CD14-positive monocyte (primary cell): ENCODE data around the gene LIMS2. TPM values are rescaled to one million over a fixed set of nuclear protein-coding genes. Genes with fewer than 3 reads are reported as not detected.

ENCODE experiments used
- DNase-seq, 3 donors: peaks; one replicate each; pipeline ENCODE4 v3.0.0-alpha.2; 2011 to 2022
- H2AFZ ChIP-seq: 2 replicates; pipeline ENCODE4 v1.6.0; 2012; ENCODE audit warnings: mild to moderate bottlenecking, low read depth, low read length, inconsistent platforms; ENCODE audit not compliant: insufficient read depth, poor library complexity, severe bottlenecking
- H3K27ac ChIP-seq, 2 donors: 1 replicate in 1 of 2; 2 replicates in 1 of 2; pipeline ENCODE4 v1.5.1; 2012 to 2013; ENCODE audit warnings: low read length in 2 of 2, control low read depth in 1 of 2, inconsistent platforms in 1 of 2, low read depth in 1 of 2, mild to moderate bottlenecking in 1 of 2
- H3K27me3 ChIP-seq, 2 donors: one replicate each; pipeline versions ENCODE4 v1.6.0 to v1.6.1; 2011 to 2013; ENCODE audit warnings: low read length in 2 of 2; ENCODE audit not compliant: control insufficient read depth in 2 of 2, insufficient read depth in 2 of 2
- H3K36me3 ChIP-seq, 2 donors: replicated peaks in 1 of 2; 1 replicate in 1 of 2; 2 replicates in 1 of 2; pipeline versions ENCODE4 v1.5.1 to v1.6.1; 2012 to 2013; ENCODE audit warnings: low read length in 2 of 2, control low read depth in 1 of 2, inconsistent platforms in 1 of 2, mild to moderate bottlenecking in 1 of 2; ENCODE audit not compliant: insufficient read depth in 2 of 2, control insufficient read depth in 1 of 2
- H3K4me1 ChIP-seq, 2 donors: 1 replicate in 1 of 2; 2 replicates in 1 of 2; pipeline versions ENCODE4 v1.5.1 to v1.6.1; 2012 to 2013; ENCODE audit warnings: low read length in 2 of 2, control low read depth in 1 of 2, inconsistent platforms in 1 of 2, mild to moderate bottlenecking in 1 of 2, moderate library complexity in 1 of 2; ENCODE audit not compliant: insufficient read depth in 2 of 2, control insufficient read depth in 1 of 2
- H3K4me2 ChIP-seq: replicated peaks from 2 replicates; pipeline ENCODE3; 2012; ENCODE audit warnings: low read length, moderate library complexity, mild to moderate bottlenecking; ENCODE audit not compliant: poor library complexity, severe bottlenecking; ENCODE audit errors: extremely low read depth
- H3K4me3 ChIP-seq, 3 experiments: fragments of 200-600 bp in 1 of 3; sonication (generic) in 1 of 3; replicated peaks in 1 of 3; 1 replicate in 2 of 3; 2 replicates in 1 of 3; pipeline ENCODE4 v1.5.1; 2011 to 2013; ENCODE audit warnings: low read length in 3 of 3, mild to moderate bottlenecking in 3 of 3, control low read depth in 2 of 3, low read depth in 2 of 3, inconsistent platforms in 1 of 3, moderate library complexity in 1 of 3
- H3K79me2 ChIP-seq: 2 replicates; pipeline ENCODE4 v1.6.0; 2012; ENCODE audit warnings: mild to moderate bottlenecking, control low read depth, inconsistent platforms, low read length, moderate library complexity; ENCODE audit not compliant: insufficient read depth
- H3K9ac ChIP-seq: 2 replicates; pipeline ENCODE4 v1.6.0; 2017; ENCODE audit warnings: low read length, mild to moderate bottlenecking; ENCODE audit not compliant: insufficient read depth, poor library complexity, severe bottlenecking
- H3K9me3 ChIP-seq, 2 donors: replicated peaks in 1 of 2; 1 replicate in 1 of 2; 2 replicates in 1 of 2; pipeline versions ENCODE4 v1.5.1 to v1.6.1; 2012 to 2013; ENCODE audit warnings: low read length in 2 of 2, control low read depth in 1 of 2; ENCODE audit not compliant: control insufficient read depth in 1 of 2, insufficient read depth in 1 of 2
- H4K20me1 ChIP-seq: 2 replicates; pipeline ENCODE4 v1.6.0; 2012; ENCODE audit warnings: mild to moderate bottlenecking, low read length, control low read depth, moderate library complexity; ENCODE audit not compliant: insufficient read depth
- H3K27ac Mint-ChIP-seq, 7 donors: one replicate each; pipeline ENCODE4 v1.8.0; 2020; ENCODE audit warnings: mild to moderate bottlenecking in 7 of 7, mixed read lengths in 7 of 7, moderate library complexity in 6 of 7, inconsistent platforms in 2 of 7
- H3K27me3 Mint-ChIP-seq, 3 donors: one replicate each; pipeline ENCODE4 v1.8.0; 2021 to 2022; ENCODE audit warnings: low read depth in 3 of 3, mild to moderate bottlenecking in 3 of 3, mixed read lengths in 3 of 3, moderate library complexity in 3 of 3, inconsistent platforms in 1 of 3
- H3K36me3 Mint-ChIP-seq, 2 donors: one replicate each; pipeline ENCODE4 v1.8.0; 2020; ENCODE audit warnings: mixed read lengths in 2 of 2, inconsistent platforms in 1 of 2, mild to moderate bottlenecking in 1 of 2
- H3K4me1 Mint-ChIP-seq: one replicate; pipeline ENCODE4 v1.8.0; 2020; ENCODE audit warnings: mild to moderate bottlenecking, mixed read lengths
- H3K4me3 Mint-ChIP-seq, 2 donors: one replicate each; pipeline ENCODE4 v1.8.0; 2020; ENCODE audit warnings: mild to moderate bottlenecking in 2 of 2, mixed read lengths in 2 of 2, moderate library complexity in 1 of 2
- H3K9me3 Mint-ChIP-seq, 7 donors: one replicate each; pipeline ENCODE4 v1.8.0; 2020 to 2022; ENCODE audit warnings: mixed read lengths in 7 of 7, mild to moderate bottlenecking in 6 of 7, moderate library complexity in 6 of 7, inconsistent platforms in 2 of 7
- CTCF ChIP-seq: fragments of 200-600 bp; IDR thresholded peaks from one replicate; pipeline ENCODE4 v1.8.0; 2022; ENCODE audit warnings: antibody characterized with exemption, mild to moderate bottlenecking
- WGBS: methylation state at CpG from one replicate; pipeline ENCODE4 v1.1.5; 2013; ENCODE audit warnings: missing lambda C conversion rate; ENCODE audit not compliant: insufficient coverage; 5-methylcytosine and 5-hydroxymethylcytosine counted together
- intact Hi-C, 2 donors: fragments of 100-400 bp; cut with micrococcal nuclease; formaldehyde crosslinking; loops; one replicate each; pipeline versions ENCODE4 v1.15.0 to v1.15.1; 2023
- polyA plus RNA-seq, 3 donors: library from polyadenylated mRNA; depleted of rRNA in 1 of 3; unstranded in 2 of 3; stranded (reverse) in 1 of 3; fragments of 300-500 nt in 2 of 3; fragments of >200 nt in 1 of 3; fragmentation: Illumina TruSeq in 2 of 3; gene quantifications; 1 replicate in 2 of 3; 2 replicates in 1 of 3; pipeline ENCODE4 v1.2.3, GENCODE V29; 2012 to 2021

LIMS2 gene
- polyA plus RNA-seq, 3 donors = 0.13 to 1.3 (median 0.23) TPM

DNA sequence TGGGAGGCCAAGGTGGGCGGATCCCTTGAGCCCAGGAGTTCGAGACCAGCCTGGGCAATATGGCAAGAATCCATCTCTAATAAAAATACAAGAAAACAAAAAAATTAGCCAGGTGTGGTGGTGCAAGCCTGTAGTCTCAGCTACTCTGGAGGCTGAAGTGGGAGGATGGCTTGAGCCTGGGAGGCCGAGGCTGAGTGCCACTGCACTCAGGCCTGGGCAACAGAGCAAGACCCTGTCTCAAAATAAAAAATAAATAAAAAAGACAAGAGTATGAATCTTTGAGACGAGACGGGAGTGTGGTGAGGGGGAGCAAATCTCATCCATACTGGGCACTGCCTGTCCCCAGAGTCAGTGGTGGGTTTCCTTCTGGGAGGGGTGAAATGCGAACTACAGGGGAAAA is 17.2 kb downstream of the LIMS2 start:
- Histone ChIP-seq H3K4me2 (no peak overlapping the region), H4K20me1 (no peaks in the 10 kb centered on the region), H3K9ac (no peak overlapping the region), H3K9me3 (peaks cover 0 to 7% of the 10 kb centered on the region in 2 donors), H2AFZ (no peak overlapping the region), H3K4me1 (no peaks in the 10 kb centered on the region), H3K36me3 (no peaks in the 10 kb centered on the region), H3K27me3 (peaks cover 1 to 9% of the 10 kb centered on the region in 2 donors), H3K4me3 (no peak overlapping the region), H3K79me2 (no peaks in the 10 kb centered on the region), H3K27ac (no peak overlapping the region)
- Mint-ChIP-seq H3K9me3 (peaks cover 0 to 7% (median 5%) of the 10 kb centered on the region in 7 donors), H3K4me3 (no peak overlapping the region), H3K27ac (no peak overlapping the region), H3K27me3 (peaks cover 9 to 13% (median 10%) of the 10 kb centered on the region in 3 donors), H3K4me1 (peaks cover 5% of the 10 kb centered on the region), H3K36me3 (no peaks in the 10 kb centered on the region)
- intact Hi-C loops = no loop called here
- TF ChIP-seq CTCF = no peak
- DNase-seq = no peak
- WGBS = 100% methylated on average over 1 of the region's 6 CpGs

DNA sequence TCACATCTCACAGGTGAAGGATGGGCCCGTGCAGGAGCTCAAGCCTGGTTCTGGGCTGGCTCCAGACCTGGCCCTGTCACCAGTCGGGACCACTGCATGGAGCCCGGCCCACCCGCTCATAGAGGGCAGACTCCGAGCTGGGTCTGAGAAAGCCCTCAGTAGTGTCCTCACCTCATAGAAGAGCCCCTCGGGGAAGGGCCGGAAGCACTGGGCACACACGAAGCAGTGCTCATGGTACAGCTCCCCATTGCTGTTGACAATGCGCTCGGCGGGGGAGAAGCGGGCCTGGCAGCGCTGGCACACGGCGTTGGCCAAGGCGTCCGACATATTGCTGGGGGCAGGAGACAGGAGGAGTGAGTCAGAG is 18.1 kb downstream of the LIMS2 start:
- Mint-ChIP-seq H3K36me3 (no peaks in the 10 kb centered on the region), H3K27ac (no peak overlapping the region), H3K27me3 (peaks cover 4 to 6% (median 4%) of the 10 kb centered on the region in 3 donors), H3K4me1 (peaks cover 9% of the 10 kb centered on the region), H3K4me3 (no peak overlapping the region), H3K9me3 (peaks cover 0 to 7% (median 5%) of the 10 kb centered on the region in 7 donors)
- no peaks in the 10 kb centered on the region for H4K20me1 ChIP-seq
- TF ChIP-seq CTCF = no peak
- WGBS = over 99% methylated on average over 17 of the region's 17 CpGs
- no peaks in the 10 kb centered on the region for H3K36me3 ChIP-seq
- no peak overlapping the region for H3K4me3 ChIP-seq
- no peak for DNase-seq
- no peaks in the 10 kb centered on the region for H3K79me2 ChIP-seq
- no peak overlapping the region for H3K4me2 ChIP-seq
- H3K4me1 ChIP-seq = no peaks in the 10 kb centered on the region
- no peak overlapping the region for H3K9ac ChIP-seq
- H2AFZ ChIP-seq = no peak overlapping the region
- peaks cover 0 to 7% of the 10 kb centered on the region in 2 donors for H3K9me3 ChIP-seq
- intact Hi-C loops = no loop called here
- peaks cover 0 to 2% of the 10 kb centered on the region in 2 donors for H3K27me3 ChIP-seq
- H3K27ac ChIP-seq = no peak overlapping the region
